NCI-H1694 treated with DMSO at 0.1 percent for 48 hours (cell line): ENCODE results near the gene OR10A5.
"Not testable (repeated sequence)": the region's sequence is repeated elsewhere in the genome, so short reads cannot be mapped to it uniquely, and the experiment has no call there.

ENCODE experiments used
- DNase-seq: peaks from one replicate; lab custom pipeline; 2025; lab: John Stamatoyannopoulos, UW

The OR10A5 gene

GRCh38 chr11:6876325-6876724 lies 30.8 kb downstream of the OR10A5 start, which contains the start of gene OR10A4:
Gene OR10A4 (plus strand): TSS chr11:6876625. CDS start chr11:6876648, 23 bp downstream.
- no peak for DNase-seq

- DNase-seq: no peak
Observed at GRCh38 chr11:6876914-6877313, 31.4 kb downstream of the OR10A5 start.

- no peak for DNase-seq
Observed at GRCh38 chr11:6882751-6883150, 37.3 kb downstream of the OR10A5 start.

GRCh38 chr11:6887711-6888110 lies 42.2 kb downstream of the OR10A5 start:
- DNase-seq: not testable (repeated sequence)

- no peak for DNase-seq
Observed at GRCh38 chr11:6888830-6889229, 43.3 kb downstream of the OR10A5 start.

- DNase-seq: no peak
Observed at GRCh38 chr11:6889835-6890234, 44.4 kb downstream of the OR10A5 start.

GRCh38 chr11:6892400-6892799 lies 46.9 kb downstream of the OR10A5 start, which contains the start of gene OR2D2:
Gene OR2D2 (minus strand): TSS chr11:6892500. CDS start chr11:6892500, 0 bp downstream.
- DNase-seq: no peak

- DNase-seq: no peak
Observed at GRCh38 chr11:6894097-6894496, 48.6 kb downstream of the OR10A5 start.

- no peak for DNase-seq
Observed at GRCh38 chr11:6895010-6895409, 49.5 kb downstream of the OR10A5 start.
